ENCODE results near the gene LPO.

DNA sequence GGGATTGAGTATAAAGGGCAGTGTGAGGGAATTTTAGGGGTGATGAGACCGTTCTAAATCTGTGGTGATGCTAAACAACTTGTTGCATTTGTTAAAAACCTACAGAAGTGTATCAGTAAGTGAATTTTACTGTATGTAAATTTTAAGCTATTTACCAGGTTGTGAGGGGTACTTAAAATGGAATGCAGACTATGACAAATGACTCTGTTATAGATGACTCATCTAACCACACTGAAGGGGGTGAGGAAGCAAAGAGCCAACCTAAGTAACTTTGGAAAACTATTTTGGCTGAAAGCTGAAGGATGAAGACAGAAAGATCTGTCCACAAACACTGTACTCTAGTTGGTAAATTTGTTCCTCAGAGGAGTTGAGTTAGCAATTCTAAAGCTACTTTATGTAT is 14.1 kb upstream of the LPO start:
- TF ChIP-seq POLR2AphosphoS5 (IDR thresholded peaks at IDR 0.05; ENCODE audit: low read depth, low read length): no peak
- TF ChIP-seq REST (IDR thresholded peaks at IDR 0.05; ENCODE audit: insufficient read depth in 1 of 2, low read depth in 2 of 2, low read length in 2 of 2): no peak
- TF ChIP-seq SIN3A (IDR thresholded peaks at IDR 0.05; ENCODE audit: borderline replicate concordance, insufficient read depth, low read length): no peak
- no peak for TF ChIP-seq TAF1 (IDR thresholded peaks at IDR 0.05; ENCODE audit: borderline replicate concordance, insufficient read depth, low read length)
- no peak for TF ChIP-seq FOXP2 (optimal IDR thresholded peaks at IDR 0.05; ENCODE audit: borderline replicate concordance, extremely low read depth, extremely low read length, insufficient read depth)

Data from PFSK-1 (cell line).